8988T (cell line): ENCODE data around the gene NNMT.

Source experiments
- DNase-seq: peaks from one replicate; pipeline ENCODE4 v3.0.0; 2011

The NNMT gene

GRCh38 chr11:114263513-114264170 is 32.6 kb upstream of the NNMT start:
- DNase-seq: no peak

- no peak for DNase-seq
Observed at GRCh38 chr11:114264381-114264780, 31.8 kb upstream of the NNMT start.

- DNase-seq: no peak
Observed at GRCh38 chr11:114265122-114265878, 30.9 kb upstream of the NNMT start.

GRCh38 chr11:114269498-114269897 is 26.7 kb upstream of the NNMT start:
- no peak for DNase-seq

GRCh38 chr11:114270531-114271270 is 25.5 kb upstream of the NNMT start:
- DNase-seq: no peak

GRCh38 chr11:114271316-114271715 is 24.9 kb upstream of the NNMT start:
- no peak for DNase-seq

- DNase-seq: no peak
Observed at GRCh38 chr11:114272311-114272710, 23.9 kb upstream of the NNMT start.

GRCh38 chr11:114273071-114273470 is 23.1 kb upstream of the NNMT start:
- no peak for DNase-seq

- DNase-seq: no peak
Observed at GRCh38 chr11:114273890-114274635, 22.1 kb upstream of the NNMT start.

GRCh38 chr11:114274637-114275036 is 21.6 kb upstream of the NNMT start:
- no peak for DNase-seq

GRCh38 chr11:114275280-114275679 is 20.9 kb upstream of the NNMT start:
- no peak for DNase-seq

GRCh38 chr11:114276077-114276476 is 20.1 kb upstream of the NNMT start:
- DNase-seq: no peak

- DNase-seq: no peak
Observed at GRCh38 chr11:114277637-114278341, 18.4 kb upstream of the NNMT start.

GRCh38 chr11:114278342-114279065 is 17.7 kb upstream of the NNMT start:
- no peak for DNase-seq

GRCh38 chr11:114279792-114280546 is 16.2 kb upstream of the NNMT start:
- DNase-seq: no peak

GRCh38 chr11:114280696-114281095 is 15.5 kb upstream of the NNMT start:
- peak; percentile 59 for DNase-seq

- no peak for DNase-seq
Observed at GRCh38 chr11:114281388-114281956, 14.7 kb upstream of the NNMT start.

GRCh38 chr11:114282488-114282887 is 13.7 kb upstream of the NNMT start:
- no peak for DNase-seq

GRCh38 chr11:114283422-114283821 is 12.8 kb upstream of the NNMT start:
- no peak for DNase-seq

GRCh38 chr11:114284021-114284420 is 12.2 kb upstream of the NNMT start:
- no peak for DNase-seq

- DNase-seq: no peak
Observed at GRCh38 chr11:114284914-114285313, 11.3 kb upstream of the NNMT start.
